DMS79 treated with DMSO at 0.1 percent for 48 hours (cell line): ENCODE data around the gene TSBP1.
"Not testable (repeated sequence)": the region's sequence is repeated elsewhere in the genome, so short reads cannot be mapped to it uniquely, and the experiment has no call there.

Experiments
- DNase-seq: peaks from one replicate; lab custom pipeline; 2025; lab: John Stamatoyannopoulos, UW

The TSBP1 gene

DNA sequence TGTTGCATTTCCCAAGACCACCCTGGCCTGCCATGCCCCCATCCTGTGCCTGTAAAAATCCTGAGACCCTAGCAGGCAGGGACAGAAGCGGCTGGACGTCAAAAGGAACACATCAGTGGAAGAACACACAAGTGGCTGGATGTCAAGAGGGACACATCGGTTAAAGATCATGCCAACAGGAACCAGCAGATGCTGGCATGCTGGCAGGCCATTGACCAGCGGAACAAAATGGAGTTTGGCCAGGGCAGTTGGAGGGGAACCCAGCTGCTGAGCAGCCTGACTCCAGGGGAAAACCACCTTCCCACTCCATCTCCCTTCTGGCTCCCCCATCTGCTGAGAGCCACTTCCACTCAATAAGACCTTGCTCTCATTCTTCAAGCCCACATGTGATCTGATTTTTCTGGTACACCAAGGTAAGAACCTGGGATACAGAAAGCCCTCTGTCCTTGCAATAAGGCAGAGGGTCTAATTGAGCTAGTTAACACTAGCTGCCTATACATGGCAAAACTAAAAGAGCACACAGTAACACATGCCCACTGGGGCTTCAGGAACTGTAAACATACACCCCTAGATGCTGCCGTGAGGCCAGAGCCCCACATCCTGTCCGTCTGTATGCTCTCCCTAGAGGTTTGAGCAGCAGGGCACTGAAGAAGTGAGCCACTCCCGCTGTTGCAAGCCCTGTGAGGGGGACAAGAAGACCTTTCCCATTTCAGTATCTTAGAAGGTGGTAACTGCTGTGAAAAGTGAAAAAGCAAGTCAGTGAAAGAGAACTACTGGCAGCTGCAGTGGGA is 4.2 kb upstream of the TSBP1 start:
- DNase-seq = no peak

DNA sequence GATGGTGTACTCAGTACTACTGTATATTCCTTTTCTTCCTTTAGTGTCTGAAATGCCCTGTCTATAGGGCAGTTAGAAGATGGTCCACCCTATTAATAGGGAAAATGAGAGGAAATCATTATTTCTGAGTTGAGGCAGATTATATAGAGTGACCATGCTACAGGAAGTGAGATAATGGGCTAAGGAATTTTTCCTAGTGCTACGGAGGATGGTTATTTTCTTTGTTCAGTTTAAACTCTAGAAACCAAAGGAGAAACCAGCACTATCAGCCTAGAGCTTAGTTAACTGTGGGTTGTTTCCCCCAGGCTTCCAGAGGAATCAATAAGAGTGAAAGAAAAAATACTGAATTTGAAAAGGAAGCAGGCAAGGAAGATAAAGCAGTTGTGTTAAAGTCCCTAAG is 474 bp downstream of the TSBP1 start:
- no peak for DNase-seq

DNA sequence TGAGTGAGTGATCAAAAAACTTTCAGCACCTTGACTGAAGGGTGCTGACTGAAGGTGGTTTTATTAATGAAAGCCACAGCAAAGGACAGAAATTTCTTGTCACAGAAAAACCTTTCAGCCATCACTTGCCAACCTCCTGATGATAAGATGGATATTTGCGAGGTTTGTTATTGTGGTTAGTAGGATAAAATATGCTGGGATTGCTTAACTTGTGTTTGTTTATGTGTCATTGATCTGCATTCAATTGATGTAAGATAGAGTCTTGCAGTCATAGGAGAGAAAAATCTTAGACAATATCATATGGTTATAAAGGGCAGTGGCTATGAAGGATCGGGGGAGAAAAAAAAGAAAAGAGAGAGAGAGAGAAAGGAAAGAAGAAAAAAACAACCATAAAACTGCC is 1.2 kb downstream of the TSBP1 start:
- no peak for DNase-seq

DNA sequence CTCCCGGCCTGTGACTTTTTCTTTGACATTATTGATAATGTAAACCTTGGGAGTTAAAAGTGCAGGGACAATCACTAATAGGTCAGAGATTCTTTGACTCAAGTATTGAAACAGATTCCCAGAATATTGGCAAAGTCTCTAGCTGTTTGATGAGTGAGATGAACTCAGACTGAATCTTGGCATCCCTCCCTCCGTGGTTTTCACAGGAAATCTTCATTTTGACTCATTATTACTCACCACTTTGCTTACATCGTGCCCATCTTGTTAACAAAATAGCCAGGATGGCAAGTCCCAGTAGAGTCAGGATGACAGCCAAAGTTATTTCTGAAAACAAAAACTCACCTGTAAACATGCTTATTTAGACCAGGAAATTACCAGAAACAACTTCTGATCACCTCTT is 2.0 kb downstream of the TSBP1 start:
- no peak for DNase-seq

DNA sequence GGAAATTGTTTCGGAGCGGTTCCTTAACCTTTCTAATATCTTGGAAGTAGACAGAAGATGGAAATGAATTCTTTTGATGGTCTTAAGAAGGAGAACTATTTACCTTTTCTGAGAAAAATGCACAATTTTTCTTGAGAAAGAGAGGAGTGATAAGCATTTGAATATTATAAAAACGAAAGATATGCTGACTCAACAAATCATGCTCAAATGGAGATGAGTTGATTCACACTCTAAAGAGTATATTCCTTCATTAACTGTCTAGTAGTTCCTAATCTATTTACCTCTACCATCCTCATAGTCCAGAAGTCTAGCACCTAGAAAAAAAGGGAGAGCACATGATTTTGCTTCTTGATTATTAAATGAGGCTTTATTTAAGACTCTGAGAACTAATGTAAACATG is 4.1 kb downstream of the TSBP1 start:
- no peak for DNase-seq

DNA sequence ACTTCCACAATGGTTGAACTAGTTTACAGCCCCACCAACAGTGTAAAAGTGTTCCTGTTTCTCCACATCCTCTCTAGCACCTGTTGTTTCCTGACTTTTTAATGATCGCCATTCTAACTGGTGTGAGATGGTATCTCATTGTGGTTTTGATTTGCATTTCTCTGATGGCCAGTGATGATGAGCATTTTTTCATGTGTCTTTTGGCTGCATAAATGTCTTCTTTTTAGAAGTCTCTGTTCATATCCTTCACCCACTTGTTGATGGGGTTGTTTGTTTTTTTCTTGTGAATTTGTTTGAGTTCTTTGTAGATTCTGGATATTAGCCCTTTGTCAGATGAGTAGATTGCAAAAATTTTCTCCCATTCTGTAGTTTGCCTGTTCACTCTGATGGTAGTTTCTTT is 12.5 kb downstream of the TSBP1 start:
- DNase-seq = not testable (repeated sequence)

DNA sequence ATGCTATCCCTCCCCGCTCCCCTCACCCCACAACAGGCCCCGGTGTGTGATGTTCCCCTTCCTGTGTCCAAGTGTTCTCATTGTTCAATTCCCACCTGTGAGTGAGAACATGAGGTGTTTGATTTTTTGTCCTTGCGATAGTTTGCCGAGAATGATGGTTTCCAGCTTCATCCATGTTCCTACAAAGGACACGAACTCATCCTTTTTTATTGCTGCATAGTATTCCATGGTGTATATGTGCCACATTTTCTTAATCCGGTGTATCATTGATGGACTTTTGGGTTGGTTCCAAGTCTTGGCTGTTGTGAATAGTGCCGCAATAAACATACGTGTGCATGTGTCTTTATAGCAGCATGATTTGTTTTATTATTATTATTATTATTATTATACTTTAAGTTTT is 13.2 kb downstream of the TSBP1 start:
- not testable (repeated sequence) for DNase-seq

DNA sequence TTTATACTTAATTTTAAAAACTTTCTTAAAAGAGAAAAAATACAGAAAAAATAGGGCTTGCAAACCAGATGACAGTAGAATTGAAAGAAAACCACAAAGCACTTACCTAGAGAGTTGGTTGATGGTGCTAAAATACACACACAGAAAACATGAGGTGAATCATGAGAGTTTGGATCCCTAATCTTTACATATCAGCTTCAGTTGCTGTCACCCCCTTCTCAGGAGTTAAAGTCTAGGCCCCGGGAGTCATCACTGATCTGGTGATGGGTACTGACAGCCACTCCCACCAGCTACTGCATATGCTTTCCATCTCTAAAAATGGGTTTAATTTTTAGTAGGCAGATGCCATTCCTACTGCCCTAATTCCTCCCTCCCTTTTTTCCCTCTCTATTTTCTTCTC is 16.7 kb downstream of the TSBP1 start:
- no peak for DNase-seq

DNA sequence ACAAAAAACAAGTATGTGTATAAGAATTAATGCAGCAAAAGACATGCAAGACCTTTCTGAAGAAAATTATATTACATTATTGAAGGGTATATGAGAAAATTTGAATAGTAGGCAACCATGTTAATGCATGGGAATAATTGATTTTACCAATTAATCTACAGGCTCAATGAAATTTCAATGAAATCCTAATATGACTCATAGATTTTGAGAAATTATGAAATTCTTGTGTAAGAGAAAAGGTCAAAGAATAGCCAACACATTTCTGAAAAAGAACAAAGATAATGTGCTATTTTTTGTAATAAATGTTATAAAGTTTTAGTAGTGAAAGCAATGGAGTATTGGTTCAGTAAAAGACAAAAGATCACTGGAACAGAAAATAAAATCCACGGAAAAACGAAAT is 18.4 kb downstream of the TSBP1 start:
- DNase-seq = no peak

DNA sequence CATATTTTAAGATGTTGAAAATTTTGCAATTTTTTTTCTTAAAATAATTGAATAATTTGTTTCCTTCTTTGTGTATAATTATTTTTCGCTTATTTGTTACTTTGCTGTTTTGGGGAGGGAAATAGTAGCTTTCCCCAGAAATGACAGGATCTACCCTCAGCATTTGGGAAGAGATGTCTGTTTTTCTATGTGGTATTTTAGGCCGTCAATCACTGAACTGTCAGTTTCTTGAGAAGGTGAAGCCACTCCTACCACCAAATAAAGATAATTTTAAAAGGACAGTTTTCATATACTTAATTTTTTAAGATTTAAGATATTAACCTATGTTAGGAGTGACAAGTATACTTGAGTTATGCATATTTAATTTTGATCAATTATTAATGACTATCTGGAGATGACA is 31.5 kb downstream of the TSBP1 start:
- DNase-seq = no peak

DNA sequence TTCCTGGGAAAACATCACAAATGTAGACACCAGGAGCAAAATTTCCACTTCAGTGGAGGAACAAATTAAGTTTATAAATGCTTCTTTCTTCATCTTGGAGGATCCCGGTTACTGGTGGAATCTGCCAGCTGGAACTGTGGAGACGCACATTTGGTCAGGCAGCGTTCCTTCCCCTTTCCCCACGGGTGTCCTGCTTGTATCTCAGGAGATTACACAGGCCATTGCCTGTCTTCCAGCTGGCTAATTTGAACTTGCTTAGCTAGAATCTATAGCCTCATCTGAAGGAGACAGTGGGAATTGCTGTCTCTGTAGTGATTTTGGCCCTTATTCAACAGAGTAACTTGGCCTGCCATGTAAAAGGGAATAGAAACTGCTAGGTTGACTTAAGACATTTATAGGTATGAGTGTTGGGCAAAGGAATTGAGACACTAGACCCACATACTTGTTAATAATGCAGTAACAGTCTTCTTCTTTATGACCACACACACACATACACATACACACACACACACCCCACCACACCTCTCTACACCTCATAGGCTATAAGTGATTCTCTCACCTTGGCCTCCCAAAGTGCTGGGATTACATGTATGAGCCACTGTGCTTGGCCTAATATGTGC is 34.4 kb downstream of the TSBP1 start:
- DNase-seq = no peak

DNA sequence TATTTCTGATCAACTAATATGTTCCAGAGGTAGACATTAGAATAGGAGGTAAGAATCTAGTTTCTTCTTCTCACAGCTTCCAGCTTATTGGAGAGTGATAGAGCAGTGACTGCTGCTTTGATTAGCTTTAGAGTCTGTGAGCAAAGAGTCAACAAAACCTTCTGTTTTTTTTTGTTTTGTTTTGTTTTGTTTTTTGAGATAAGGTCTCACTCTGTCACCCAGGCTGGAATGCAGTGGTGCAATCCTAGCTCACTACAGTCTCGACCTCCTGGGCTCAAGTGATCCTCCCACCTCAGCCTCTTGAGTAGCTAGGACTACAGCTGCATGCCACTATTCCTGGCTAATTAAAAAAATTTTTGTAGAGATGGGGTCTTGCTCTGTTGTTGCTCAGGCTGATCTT is 39.3 kb downstream of the TSBP1 start:
- no peak for DNase-seq

DNA sequence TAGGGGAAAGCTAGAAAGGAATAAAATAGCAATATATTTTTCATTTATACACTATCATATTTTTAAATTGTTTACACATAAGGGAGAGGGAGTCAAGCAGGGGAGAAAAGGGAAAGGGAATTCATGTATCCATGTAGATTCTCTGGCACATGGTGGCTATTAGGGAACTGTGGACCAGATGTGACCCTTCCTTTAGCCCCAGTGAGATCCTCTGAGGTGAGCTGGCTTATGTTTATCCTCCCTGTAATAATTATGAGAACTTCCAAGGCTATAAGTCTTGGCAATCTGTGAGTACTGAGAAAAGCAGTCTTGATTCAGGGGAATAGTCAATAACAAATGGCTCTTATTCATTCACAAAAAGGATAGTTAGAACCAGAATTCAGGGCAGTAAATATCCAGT is 42.6 kb downstream of the TSBP1 start:
- DNase-seq = no peak

DNA sequence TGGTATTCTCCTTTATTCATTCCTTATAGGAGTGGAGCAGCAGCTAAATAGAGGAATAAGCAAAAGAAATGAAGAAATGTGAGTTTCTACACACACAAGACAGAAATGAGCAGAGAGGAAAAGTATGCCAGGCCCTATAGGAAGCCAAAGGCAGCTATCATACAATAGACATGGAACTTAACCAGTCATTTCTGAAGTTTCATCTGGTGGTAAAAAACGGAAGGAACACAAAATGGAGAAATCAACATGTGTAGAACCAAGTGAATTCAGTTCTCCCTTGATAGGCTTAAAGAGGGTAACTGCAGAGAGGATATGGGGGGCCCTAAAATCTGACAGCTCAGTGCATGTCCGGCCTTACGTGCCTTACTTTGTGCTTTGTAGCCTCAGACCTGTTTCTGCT is 44.6 kb downstream of the TSBP1 start:
- DNase-seq = no peak

DNA sequence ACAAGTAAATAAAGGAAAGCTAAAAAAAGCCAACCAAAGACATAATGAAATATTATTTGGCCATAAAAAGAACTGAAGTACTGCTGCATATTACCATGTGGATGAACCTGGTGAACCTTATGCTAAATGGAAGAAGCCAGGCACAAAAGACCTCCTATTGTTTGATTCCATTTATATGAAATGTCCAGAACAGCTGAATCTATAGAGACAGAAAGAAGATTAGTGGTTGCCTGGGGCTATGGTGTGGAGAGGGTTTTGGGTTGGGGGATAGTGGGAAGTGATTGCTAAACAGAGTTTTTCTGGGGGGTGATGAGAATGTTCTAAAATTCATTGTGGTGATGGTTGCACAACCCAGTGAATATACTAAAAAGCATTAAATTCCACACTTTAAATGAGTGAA is 53.2 kb downstream of the TSBP1 start:
- DNase-seq = no peak

DNA sequence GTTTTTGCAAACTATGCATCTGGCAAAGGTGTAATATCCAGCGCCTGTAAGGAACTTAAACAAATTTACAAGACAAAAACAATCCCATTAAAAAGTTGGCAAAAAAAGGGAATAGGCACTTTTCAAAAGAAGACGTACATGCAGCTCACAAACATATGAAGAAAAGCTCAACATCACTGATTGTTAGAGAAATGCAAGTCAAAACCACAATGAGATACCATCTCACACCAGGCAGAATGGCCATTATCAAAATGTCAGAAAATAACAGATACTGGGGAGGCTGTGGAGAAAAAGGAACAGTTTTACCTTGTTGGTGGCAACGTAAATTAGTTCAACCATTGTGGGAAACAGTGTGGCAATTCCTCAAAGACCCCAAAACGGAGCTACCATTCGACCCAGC is 54.2 kb downstream of the TSBP1 start:
- DNase-seq = no peak

DNA sequence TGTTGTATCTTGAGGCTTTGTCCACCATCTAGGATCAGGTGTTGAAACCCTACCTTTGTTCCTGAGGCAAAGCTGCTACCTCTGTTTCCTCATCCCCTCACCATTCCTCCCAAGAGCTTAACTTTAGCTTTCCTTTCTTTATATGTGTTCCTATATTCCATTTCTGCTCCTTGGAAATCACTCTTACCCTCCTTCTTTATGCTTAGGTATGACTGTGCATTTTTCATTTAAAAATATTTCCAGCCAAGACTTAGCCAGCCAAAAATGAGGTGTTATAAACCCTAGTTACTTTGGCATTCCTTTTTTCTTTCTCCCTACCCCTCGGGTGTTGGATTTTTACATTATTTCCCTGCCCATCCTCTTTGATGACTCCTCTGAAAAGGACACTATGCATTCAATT is 57.7 kb downstream of the TSBP1 start:
- DNase-seq = no peak

DNA sequence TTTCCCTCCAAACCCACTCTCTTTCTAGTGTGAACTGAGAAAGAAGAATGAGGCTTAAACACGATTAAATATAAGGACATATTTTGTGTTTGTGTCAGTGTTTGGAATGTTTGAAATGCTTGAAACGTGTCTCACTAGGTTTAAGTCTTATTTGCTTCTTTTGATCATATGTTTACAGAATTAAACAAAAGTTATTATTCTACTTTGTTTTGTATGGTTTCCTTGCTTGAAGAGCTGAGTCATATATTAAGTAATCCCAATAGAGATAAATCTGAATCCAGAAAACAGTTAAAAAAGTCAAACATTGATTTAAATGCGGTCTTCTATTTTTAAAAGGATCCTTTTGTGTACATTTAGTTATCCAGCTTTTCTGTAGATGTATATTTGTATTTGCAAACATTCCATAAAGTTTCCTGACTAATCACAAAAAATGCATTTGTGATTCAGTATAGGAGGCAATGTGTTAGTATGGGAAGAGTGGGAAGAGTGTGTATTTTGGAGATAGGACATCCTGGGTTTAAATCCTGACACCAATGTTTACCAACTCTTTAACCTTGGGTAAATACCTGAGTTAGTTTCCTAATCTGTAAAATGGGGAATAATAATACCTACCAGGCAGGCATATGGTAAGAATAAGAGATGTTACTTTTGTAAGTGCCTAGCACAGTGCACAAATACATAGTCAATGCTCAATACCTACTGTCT is 72.9 kb downstream of the TSBP1 start:
- no peak for DNase-seq

DNA sequence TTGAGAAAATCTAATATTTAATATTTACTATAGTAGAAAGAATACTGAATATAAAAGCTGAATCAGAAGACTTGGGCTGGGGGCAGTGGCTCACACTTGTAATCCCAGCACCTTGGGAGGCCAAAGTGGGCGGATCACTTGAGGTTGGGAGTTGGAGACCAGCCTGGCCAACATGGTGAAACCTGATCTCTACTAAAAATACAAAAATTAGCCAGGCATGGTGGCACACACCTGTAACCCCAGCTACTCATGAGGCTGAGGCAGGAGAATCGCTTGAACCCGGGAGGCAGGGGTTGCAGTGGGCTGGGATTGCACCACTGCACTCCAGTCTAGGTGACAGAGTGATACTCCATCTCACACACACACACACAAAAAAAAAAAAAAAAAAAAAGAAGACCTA is 76.7 kb downstream of the TSBP1 start:
- DNase-seq = not testable (repeated sequence)

DNA sequence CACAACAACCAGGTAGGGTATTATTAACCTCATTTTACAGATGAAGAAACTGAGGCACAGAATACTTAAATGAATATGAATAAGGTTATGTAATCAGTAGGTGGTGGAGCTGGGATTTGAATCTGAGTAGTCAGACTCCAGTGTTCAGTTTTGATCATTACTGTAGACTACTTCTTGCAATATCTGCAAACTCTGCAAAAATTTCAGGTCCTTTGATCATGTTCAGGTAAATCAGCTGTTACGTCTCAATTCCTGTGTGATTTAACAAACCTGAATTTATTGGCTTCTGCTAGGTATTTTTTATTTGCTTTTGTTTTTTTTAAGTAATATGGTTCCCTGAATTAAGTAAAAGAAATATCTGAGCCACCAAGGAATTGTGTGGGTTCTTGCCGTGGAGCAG is 77.1 kb downstream of the TSBP1 start:
- DNase-seq = no peak

DNA sequence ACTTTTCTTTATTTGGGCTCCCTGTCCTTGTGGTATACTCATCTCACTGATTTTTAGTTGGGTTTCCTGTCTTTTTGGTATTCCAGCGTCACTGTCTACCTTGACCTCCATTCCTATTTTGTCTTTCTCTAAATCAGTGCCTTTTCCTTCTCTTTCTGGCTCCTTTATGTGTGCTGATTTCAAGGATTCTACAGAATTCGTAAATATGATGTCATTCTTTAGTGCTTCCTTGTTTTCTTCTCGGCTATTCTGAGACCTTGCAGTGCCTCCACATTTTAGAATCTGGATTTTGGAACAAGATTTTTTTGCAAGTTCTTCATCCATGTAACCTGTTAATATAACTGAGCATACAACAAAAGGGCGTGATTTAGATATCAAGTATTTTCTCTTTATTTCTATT is 78.0 kb downstream of the TSBP1 start:
- DNase-seq = no peak

DNA sequence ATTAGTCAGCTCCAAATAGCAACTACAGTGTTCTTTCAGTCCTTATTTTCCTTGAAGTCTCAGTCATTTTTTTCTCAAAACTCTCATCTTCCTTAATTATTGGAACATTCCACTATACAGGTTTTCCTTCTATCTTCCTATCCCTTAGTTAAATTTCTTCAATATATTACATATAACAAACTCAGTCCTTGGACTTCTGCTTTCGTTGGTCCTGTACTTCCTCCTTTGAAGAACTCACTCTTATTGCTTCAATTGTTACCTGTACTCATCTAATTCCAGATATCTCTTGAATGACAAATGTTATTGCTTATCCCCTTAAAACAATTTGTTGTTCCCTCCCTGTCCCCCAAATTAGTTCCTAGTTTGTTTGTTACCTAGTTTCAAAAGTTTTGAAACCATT is 80.2 kb downstream of the TSBP1 start:
- DNase-seq = no peak

DNA sequence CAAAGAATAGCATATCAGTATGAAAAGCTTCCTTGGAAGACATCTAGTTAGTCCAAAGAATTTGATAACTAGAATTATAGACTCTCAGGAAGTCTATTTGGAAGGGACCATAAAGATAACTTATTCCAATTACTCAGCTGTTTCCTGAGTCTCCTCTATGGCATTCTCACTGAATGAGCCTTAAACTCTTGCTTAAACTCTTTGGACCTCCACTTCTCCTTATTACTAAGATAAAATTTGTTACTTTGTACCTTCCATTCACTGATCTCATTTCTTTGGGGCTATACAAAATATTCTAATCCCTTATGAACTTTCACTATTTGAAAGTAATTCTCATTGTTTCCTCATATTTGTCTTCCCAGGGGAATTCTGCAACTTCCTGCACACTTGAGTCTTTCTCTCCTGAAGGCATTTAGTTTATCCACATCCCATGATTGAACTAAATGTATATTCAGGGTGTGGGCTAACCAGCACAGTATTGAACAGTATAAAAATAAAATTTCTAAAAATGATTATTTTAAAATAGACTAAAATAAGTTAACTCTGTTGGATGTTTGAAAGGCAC is 80.7 kb downstream of the TSBP1 start:
- DNase-seq = no peak
